SIG-M5 (cell line): ENCODE data around the gene PC.

ENCODE experiments used
- DNase-seq: peaks from one replicate; lab custom pipeline; 2025; lab: John Stamatoyannopoulos, UW

Gene PC

DNA sequence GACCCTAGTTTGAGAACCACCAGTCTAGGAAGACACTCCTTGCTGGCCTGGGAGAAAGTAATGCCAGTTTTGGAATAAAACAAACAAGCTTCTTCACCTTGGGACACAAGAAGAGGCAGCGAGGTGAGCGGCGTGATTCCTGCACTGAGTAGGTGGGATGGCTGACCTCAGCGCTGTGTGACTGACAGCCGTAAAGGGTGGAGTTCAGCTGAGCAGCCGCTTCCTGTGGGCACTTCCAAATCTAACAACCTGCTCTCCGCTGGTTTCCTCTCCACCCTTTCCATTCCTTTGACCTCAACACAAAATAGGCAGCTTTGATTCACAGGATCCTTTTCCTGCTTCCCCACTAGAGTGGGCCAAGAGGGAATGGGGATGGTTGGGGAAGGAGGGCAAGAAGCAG lies 45.8 kb downstream of the PC start:
- DNase-seq = no peak

DNA sequence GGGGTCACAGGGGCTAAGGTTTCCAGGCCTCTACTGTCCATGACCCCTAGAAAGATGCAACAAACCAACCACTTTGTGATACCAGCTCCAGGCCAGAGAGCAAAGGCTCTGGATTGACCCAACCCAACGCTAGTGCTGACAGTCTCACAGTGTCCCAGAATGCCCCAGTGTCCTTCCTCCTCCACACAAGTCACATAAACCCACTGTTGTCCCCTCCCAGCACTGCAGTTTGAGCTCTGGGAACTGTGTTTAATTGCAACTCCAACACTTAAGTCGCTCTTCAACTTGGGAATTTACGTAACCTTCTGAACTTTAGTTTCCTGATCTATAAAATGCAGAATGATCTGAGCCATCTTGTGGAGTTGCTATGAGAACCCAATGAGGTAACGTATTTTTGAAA lies 47.5 kb downstream of the PC start:
- no peak for DNase-seq

GRCh38 chr11:66910016-66910415 lies 48.2 kb downstream of the PC start:
- DNase-seq = no peak

- DNase-seq = no peak
These were observed 49.0 kb downstream of the PC start for GRCh38 chr11:66909181-66909580.

GRCh38 chr11:66907751-66908630 lies 50.2 kb downstream of the PC start:
- no peak for DNase-seq

DNA sequence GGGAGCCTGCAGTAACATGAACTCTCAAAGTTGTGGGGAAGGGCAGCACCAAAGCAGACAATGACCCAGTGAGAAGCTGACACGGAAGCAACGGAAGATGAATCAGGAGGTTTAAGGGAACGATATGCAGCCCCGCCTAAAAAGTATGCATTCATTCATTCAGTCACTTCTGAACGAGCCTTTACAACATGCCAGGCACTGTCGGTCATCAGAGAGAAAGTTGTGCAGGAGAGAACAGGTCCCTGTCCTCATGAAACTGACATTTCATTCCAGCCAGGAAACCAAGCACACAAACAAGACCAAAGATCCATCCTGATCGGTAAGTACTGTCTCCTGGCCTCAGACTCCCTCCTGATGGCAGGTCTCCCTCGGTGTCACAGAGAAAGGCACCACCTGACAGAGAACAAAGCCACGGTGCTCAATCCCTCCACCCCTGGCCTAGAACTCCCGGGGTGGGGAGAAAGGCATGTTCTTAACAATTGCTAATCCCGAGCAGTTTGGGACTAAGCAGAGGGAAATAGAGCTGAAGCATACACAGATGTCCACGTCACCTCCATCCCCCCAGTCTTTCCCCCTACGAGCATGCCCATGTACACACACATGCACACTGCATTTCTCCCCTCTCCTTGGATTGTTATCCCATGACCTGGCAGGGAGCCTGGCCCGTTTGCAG lies 52.0 kb downstream of the PC start:
- no peak for DNase-seq

DNA sequence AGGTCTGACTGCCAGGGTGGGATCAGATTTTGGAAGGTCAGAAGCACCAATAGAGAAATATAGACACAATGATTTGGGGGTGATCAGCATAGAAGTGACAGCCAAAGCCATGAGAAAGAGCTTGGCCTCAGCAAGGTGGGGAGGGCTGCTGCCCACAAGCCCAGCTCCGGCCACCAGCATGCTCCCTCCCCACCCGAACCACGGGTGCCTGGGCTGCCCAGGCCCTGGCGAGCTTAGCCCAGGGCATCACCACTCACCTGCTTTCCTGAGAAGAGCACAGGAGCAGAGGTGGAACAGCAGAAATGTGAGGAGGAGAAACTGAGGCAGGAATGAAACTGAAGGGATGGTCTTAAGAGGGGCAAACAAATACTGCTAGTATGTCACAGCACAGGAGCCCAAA lies 52.6 kb downstream of the PC start:
- DNase-seq = no peak

- DNase-seq = no peak
These were observed 53.1 kb downstream of the PC start for GRCh38 chr11:66904981-66905521.

GRCh38 chr11:66904561-66904960 lies 53.6 kb downstream of the PC start:
- no peak for DNase-seq

DNA sequence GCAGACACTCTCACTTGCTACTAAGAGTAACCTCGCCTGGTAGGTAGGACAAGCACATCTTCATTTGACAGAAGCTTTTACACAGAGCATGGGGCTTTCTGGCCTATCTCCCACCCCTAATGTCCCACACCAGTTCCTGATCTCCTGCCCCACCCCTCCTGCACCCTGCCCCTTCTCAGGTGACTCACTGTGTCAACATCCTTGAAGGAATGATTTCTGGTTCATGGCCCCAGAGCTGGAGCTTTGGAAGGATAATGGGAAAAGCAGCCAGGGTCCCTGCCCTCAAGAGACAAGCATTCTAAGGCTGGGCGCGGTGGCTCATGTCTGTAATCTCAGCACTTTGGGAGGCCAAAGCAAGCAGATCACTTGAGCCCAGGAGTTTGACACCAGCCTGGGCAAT lies 54.1 kb downstream of the PC start:
- DNase-seq = no peak

DNA sequence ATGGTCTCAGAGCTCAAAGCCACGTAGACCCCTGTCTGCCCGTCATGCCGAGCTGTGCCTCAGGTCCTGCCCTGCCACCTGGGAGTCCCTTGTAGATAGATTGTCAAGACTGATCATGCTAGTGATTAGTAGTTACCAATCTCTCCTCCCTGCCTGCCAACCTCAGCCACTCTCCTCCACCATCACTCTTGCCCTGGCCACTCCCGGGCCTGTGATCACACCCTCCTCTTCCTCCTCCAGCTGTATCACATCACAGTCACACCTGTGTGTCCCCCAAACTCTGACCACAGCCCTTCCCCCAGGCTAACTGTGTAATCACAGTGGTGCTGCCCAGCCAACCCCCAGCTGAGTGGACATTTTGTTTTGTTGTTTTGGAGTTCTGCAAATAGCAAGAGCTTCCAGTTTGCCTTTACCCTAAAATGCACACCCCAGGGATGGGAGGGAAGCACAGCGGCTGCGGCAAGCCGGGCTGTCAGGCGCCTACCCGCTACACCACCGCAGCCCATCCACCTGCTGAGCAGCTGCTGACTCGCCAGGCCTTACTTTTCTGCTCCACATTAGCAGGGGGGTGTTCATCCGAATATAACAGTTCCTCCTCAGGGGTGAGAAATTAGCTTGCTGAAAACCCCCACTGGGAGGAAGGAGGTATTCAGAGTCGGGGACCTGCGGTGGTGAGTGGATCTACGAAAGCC lies 55.6 kb downstream of the PC start:
- DNase-seq = no peak

GRCh38 chr11:66901964-66902390 lies 56.2 kb downstream of the PC start:
- no peak for DNase-seq

GRCh38 chr11:66894141-66894540 lies 64.0 kb downstream of the PC start:
- DNase-seq = no peak

DNA sequence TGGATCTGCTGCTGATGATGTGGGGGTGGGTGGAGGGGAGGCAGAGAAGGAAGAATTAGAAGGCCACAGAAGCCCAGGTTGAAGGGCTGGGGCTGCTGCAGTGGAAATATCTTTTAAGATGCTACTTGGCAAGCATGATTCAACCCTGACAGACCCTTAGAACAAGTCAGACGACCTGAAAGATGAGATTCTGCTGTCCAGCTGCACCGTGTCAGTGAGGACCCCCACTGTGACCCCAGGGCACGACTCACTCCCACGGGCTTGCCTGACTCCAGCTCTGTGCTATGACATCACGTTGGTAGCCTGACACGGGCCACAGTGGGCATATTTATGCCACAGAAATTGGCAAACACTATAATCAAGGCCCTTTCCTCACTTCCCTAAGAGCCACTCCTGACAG lies 65.3 kb downstream of the PC start:
- no peak for DNase-seq

DNA sequence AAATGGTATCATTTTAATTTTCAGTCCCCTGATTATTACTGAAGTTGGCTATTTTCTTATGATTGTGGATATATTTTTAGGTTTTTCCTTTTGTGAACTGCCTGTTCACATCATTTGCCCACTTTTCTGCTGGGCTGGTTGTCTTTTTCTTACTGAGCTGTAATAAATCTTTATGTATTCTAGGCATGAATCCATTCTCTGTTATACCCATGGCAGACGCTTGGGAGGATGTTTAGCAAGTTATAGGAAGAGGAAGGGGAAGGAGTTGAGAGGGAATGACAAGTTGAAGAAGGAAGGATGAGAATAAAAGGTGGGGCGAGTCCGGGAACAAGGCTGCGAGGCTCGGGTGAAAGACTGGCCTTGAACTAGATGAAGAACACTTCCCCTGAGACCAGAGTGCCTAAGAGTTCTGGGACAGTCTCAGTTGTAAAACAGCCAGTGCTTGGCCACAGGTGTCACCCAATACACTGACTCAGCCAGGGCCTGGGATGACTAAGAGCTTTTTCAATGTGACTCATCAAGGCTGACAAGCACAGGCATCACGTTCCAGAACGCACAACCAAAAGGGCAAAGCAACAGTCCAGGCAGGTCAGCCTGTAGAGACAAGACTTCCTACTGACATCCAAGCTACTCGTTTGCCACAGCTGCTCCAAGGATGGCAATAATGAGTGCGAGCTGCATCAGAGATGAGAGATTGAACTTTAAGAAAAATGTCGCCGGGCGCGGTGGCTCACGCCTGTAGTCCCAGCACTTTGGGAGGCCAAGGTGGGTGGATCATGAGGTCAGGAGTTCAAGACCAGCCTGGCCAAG lies 66.1 kb downstream of the PC start:
- DNase-seq = no peak

DNA sequence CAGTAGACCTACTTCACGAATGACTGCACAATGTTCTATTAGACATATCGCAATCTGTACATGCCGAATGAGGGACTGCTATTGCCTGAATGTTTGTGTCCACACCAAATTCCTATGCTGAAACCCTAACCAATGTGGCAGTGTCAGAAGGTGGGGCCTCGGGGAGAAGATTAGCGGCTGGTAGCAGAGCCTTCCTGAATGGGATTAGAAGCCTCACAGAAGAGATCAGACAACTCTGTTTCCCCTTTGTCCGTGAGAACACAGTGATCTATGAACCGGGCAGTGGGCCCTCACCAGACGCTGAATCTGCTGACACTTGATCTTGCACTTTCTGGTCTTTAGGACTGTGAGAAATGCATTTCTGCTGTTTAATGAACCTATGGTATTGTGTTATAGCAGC lies 68.2 kb downstream of the PC start:
- DNase-seq = no peak

DNA sequence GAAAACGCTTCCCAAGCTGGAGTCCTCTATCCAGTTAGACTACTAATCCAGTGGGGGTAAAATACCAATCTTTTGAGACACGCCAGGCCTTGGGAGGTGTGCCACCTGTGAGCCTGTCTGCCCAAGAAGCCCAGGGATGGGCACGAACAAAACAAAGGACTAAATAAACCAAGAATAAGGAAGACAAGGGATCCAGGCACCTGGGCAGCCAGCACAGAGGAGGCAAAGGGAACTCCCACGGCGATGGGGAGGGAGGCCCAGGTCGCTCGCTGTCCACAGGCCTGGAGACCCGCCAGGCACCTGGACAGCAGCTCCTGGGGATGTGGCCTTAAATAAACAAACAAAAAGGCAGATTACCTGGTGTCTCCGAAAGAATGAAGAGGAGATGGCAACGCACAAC lies 69.9 kb downstream of the PC start:
- no peak for DNase-seq

DNA sequence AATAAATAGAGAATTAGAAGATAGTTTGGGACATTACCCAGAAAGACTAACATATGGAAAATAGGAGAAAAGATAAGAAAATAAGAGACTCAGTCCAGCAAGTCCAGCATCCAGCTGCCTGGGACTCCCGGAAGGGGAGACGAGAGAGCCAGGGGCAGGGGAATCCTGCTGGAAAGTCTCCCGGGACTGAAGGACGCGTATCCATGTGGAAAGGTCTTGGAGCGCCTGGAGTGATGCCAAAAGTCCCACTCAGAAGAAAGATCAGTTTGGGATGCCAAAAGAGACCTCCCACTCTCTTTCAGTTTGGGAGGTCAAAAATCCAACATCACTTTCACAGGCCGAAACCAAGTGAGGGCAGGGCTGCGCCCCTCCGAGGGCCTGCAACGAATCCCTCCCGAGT lies 70.7 kb downstream of the PC start:
- no peak for DNase-seq

GRCh38 chr11:66886671-66887221 lies 71.4 kb downstream of the PC start:
- DNase-seq = no peak

DNA sequence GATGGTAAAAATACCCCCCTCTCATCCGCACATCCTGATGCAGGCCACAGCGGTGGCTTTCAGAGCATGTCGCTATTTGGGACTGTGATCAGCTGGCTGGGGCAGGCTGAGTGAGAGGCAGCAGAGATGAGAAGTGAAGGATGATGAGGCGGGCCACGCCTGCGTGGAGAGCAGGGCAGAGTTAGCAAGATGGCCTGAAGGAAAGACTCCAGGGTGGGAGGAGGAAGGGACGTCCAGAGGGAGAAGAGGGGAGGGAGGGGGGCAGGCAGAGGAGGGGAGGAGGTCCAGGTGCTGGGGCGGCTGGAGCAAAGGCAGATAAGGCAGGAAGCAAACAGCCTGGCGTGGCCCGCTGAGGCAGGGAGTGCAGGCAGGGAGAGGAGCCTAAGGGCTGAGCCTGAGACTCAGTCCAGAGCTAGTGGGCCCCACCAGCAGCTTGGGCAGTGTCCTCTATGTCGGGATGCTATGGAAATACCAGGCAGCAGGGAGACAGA lies 72.2 kb downstream of the PC start:
- DNase-seq = no peak

- DNase-seq = no peak
These were observed 72.7 kb downstream of the PC start for GRCh38 chr11:66885469-66885868.
